ENCODE measurements around the gene TFF2.

- TF ChIP-seq, protein P1, sequence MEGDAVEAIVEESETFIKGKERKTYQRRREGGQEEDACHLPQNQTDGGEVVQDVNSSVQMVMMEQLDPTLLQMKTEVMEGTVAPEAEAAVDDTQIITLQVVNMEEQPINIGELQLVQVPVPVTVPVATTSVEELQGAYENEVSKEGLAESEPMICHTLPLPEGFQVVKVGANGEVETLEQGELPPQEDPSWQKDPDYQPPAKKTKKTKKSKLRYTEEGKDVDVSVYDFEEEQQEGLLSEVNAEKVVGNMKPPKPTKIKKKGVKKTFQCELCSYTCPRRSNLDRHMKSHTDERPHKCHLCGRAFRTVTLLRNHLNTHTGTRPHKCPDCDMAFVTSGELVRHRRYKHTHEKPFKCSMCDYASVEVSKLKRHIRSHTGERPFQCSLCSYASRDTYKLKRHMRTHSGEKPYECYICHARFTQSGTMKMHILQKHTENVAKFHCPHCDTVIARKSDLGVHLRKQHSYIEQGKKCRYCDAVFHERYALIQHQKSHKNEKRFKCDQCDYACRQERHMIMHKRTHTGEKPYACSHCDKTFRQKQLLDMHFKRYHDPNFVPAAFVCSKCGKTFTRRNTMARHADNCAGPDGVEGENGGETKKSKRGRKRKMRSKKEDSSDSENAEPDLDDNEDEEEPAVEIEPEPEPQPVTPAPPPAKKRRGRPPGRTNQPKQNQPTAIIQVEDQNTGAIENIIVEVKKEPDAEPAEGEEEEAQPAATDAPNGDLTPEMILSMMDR (IDR thresholded peaks at IDR 0.05): no peak
- TF ChIP-seq POLR2A (IDR thresholded peaks at IDR 0.05): no peak
Measured at GRCh38 chr21:42324896-42325295, 25.9 kb downstream of the TFF2 start.
